Effector memory CD8-positive, alpha-beta T cell (primary cell): ENCODE results near the gene SLPI.

Experiments
- ATAC-seq: fragments of 150-1000 bp; cut with Tn5 transposase; replicated peaks from 2 replicates; pipeline ENCODE4 v1.10.0; 2021; ENCODE audit warnings: mild to moderate bottlenecking, moderate library complexity
- DNase-seq, 3 experiments: peaks; one replicate each; pipeline ENCODE4 v3.0.0; 2021
- H3K27ac Mint-ChIP-seq, 2 donors: one replicate each; pipeline ENCODE4 v1.8.0; 2022; ENCODE audit warnings: mild to moderate bottlenecking in 2 of 2, mixed read lengths in 2 of 2, moderate library complexity in 2 of 2
- H3K27me3 Mint-ChIP-seq, 2 donors: one replicate each; pipeline ENCODE4 v1.8.0; 2022; ENCODE audit warnings: mixed read lengths in 2 of 2
- H3K36me3 Mint-ChIP-seq: one replicate; pipeline ENCODE4 v1.8.0; 2022; ENCODE audit warnings: mild to moderate bottlenecking, moderate library complexity, mixed read lengths; ENCODE audit not compliant: insufficient read depth
- H3K4me1 Mint-ChIP-seq, 2 donors: one replicate each; pipeline ENCODE4 v1.8.0; 2022; ENCODE audit warnings: low read depth in 2 of 2, mixed read lengths in 2 of 2
- H3K4me3 Mint-ChIP-seq, 2 donors: one replicate each; pipeline ENCODE4 v1.8.0; 2022; ENCODE audit warnings: mild to moderate bottlenecking in 2 of 2, mixed read lengths in 2 of 2, moderate library complexity in 2 of 2
- H3K9me3 Mint-ChIP-seq, 2 donors: one replicate each; pipeline ENCODE4 v1.8.0; 2022; ENCODE audit warnings: mixed read lengths in 2 of 2

SLPI gene

DNA sequence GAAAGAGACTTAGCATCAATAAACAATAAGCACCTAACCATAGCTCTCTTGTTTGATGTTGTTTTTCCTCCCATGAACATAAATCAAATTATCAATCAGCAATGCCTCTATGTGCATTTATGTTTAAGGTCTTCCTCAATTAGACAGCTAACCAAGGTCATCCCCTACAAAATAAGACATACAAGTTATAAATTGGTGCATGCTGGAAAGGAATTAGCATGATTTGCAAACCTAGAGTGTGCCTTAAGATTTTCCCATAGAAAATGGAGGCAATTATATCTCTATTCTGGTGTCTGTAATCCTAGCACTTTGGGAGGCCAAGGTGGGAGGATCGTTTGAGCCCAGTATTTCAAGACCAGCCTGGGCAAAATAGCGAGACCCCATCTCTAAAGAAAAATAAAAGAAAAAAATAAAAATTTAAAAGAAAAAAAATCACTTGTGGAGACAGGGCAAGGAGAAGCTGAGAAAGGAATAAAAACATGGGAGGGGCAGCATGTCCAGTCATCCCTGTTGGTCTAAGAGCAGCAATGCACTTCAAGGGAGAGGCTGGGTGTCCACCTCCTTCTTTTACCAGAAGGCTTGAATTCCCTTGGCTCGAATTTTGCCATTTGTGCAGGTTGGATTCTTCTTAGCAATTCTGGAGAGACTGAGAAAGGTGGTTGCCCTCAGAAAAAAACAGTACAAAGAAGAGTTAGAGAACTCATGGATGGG, 9.3 kb upstream of the SLPI start:
- Mint-ChIP-seq H3K27me3 (peaks cover 51 to 57% of the 10 kb centered on the region in 2 donors), H3K4me3 (no peak overlapping the region), H3K4me1 (no peaks in the 10 kb centered on the region), H3K9me3 (no peaks in the 10 kb centered on the region), H3K27ac (no peak overlapping the region), H3K36me3 (no peaks in the 10 kb centered on the region)
- no peak for ATAC-seq
- no peak for DNase-seq

DNA sequence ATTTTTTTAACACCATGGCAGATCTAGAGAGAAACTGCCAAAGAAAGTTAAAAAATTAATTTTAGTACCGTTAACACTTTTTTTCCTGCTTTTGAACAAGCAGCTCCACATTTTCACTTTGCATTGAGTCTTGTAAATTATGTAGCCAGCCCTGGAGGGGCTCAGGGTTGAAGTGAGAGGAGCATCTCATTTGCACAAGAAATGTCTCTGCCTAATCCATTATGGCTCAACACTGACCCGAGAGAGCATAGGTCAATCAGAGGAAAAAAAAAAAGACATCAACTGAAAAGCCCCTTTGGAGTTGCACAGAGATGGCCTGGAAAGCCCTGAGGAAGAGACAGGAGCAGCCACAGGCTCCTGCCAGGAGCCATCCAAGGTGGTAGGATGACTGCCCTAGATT, 4.3 kb upstream of the SLPI start:
- no peak overlapping the region for H3K27ac Mint-ChIP-seq
- H3K27me3 Mint-ChIP-seq = peaks cover 61 to 66% of the 10 kb centered on the region in 2 donors
- ATAC-seq (no peak), DNase-seq (no peak)
- no peaks in the 10 kb centered on the region for H3K4me1 Mint-ChIP-seq
- H3K36me3 Mint-ChIP-seq = no peaks in the 10 kb centered on the region
- H3K9me3 Mint-ChIP-seq = no peaks in the 10 kb centered on the region
- H3K4me3 Mint-ChIP-seq = no peak overlapping the region

DNA sequence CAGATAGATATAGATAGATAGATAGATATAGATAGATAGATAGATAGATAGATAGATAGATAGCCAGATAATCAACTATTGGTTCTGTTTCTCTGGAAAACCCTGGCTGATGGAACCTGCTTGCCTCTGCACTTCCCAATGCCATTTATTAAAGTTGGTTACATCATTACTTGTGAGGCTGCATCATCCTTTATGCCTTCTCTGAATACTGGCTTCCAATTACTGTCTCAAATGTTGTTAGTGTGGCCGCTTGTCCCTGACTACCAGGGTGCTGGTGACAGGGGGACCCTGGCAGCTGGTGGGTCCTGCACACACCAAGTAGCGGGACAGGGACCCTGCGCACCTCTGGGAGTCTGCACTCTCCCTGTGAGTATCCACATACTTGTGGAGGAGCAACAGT, 3.9 kb upstream of the SLPI start:
- H3K4me3 Mint-ChIP-seq = no peak overlapping the region
- DNase-seq (no peak), ATAC-seq (no peak)
- H3K9me3 Mint-ChIP-seq = no peaks in the 10 kb centered on the region
- H3K4me1 Mint-ChIP-seq = no peaks in the 10 kb centered on the region
- H3K36me3 Mint-ChIP-seq = no peaks in the 10 kb centered on the region
- H3K27me3 Mint-ChIP-seq = peaks cover 65 to 68% of the 10 kb centered on the region in 2 donors
- H3K27ac Mint-ChIP-seq = no peak overlapping the region

DNA sequence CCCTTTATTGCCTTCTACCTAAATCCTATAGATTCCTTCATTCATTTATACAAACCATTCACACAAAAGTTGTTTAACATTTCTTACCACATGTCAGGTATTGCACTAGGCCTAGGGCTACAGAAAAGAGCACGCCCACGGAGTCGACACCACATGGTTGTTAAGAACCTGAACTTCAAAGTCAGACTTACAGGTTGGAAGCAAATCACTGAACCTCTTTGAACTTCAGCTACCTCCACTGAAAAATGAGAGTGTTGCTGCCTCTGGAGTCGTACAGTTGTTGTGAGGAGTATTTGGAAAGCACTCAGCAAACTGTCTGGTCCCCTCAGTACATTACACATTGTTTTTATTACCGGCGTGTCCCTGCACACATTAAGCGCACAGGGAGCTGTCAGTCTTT, 3.3 kb upstream of the SLPI start:
- DNase-seq (no peak), ATAC-seq (no peak)
- no peaks in the 10 kb centered on the region for H3K4me1 Mint-ChIP-seq
- no peaks in the 10 kb centered on the region for H3K36me3 Mint-ChIP-seq
- H3K27me3 Mint-ChIP-seq = peaks cover 66 to 68% of the 10 kb centered on the region in 2 donors
- H3K4me3 Mint-ChIP-seq = no peak overlapping the region
- H3K27ac Mint-ChIP-seq = no peak overlapping the region
- H3K9me3 Mint-ChIP-seq = no peaks in the 10 kb centered on the region

DNA sequence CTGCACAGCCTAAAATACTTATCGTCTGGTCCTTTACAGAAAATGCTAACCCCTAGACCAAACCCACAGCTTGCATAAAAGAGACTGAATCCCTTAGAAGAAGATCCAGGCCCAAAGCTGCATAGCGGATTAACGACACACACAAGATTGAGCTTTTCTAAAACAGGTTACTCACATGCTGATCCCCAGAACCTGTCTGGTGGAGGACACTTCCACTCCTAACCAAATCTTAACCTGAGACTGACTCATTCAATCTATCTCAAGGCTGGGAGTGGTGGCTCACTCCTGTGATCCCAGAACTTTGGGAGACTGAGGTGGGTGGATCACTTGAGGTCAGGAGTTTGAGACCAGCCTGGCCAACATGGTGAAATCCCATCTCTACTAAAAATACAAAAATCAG, 2.8 kb upstream of the SLPI start:
- H3K36me3 Mint-ChIP-seq = no peaks in the 10 kb centered on the region
- peaks cover 66 to 68% of the 10 kb centered on the region in 2 donors for H3K27me3 Mint-ChIP-seq
- H3K9me3 Mint-ChIP-seq = no peaks in the 10 kb centered on the region
- DNase-seq (no peak), ATAC-seq (no peak)
- H3K4me3 Mint-ChIP-seq = no peak overlapping the region
- H3K27ac Mint-ChIP-seq = no peak overlapping the region
- H3K4me1 Mint-ChIP-seq = no peaks in the 10 kb centered on the region

DNA sequence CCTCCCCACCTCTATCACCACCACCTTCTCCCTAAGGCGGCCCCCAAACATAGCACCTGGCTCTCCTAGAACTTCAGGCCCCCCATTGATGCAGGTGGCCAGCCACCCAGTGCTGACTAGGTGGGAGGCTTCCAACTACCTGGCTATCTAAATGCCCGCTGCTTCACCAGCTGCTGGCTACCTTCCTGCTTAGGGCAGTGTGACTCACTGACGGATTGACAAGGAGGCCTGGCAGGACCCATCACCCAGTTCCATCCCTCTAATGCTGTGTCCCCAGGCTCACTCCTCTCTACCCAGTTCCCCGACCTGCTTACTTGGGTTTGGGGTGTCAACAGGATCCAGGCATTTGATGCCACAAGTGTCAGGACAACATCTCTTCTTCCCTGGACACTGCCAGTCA, 1.1 kb downstream of the SLPI start:
- DNase-seq (no peak), ATAC-seq (no peak)
- H3K4me1 Mint-ChIP-seq = no peaks in the 10 kb centered on the region
- no peak overlapping the region for H3K27ac Mint-ChIP-seq
- no peaks in the 10 kb centered on the region for H3K9me3 Mint-ChIP-seq
- H3K36me3 Mint-ChIP-seq = no peaks in the 10 kb centered on the region
- H3K27me3 Mint-ChIP-seq = peaks cover 69 to 70% of the 10 kb centered on the region in 2 donors
- no peak overlapping the region for H3K4me3 Mint-ChIP-seq

DNA sequence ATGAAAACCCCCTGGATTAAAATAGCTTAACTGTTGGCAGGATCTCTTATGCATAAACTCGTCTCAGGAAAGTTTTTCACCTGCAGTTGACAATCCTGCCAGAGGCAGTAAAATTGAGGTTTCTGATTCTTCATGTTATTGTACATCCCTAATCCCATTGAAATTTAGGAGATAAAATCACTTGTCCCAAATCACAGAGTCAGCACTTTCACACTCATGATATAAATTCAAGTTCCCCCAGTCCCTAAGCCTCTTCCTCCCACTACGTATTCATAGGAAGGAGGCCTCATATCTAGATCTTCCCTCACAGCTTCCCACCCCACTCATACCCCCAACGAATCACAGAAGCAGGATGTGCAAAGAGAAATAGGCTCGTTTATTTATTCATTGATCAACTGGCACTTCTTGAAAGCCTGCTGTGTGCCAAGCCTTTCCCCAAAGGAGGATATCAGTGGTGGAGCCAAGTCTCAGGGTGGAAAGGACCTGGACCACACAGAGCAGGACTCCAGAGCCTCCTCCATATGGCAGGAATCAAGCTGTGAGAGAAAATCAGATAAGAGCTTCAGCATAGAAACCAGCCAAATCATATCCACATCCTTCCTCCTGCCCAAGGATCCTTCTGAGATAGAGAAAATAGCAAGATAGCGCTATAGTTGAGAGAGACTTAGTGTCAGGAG, 2.3 kb downstream of the SLPI start:
- no peak overlapping the region for H3K27ac Mint-ChIP-seq
- H3K4me3 Mint-ChIP-seq = no peak overlapping the region
- ATAC-seq (no peak), DNase-seq (no peak)
- no peaks in the 10 kb centered on the region for H3K4me1 Mint-ChIP-seq
- H3K9me3 Mint-ChIP-seq = no peaks in the 10 kb centered on the region
- H3K27me3 Mint-ChIP-seq = peaks cover 70 to 79% of the 10 kb centered on the region in 2 donors
- no peaks in the 10 kb centered on the region for H3K36me3 Mint-ChIP-seq

DNA sequence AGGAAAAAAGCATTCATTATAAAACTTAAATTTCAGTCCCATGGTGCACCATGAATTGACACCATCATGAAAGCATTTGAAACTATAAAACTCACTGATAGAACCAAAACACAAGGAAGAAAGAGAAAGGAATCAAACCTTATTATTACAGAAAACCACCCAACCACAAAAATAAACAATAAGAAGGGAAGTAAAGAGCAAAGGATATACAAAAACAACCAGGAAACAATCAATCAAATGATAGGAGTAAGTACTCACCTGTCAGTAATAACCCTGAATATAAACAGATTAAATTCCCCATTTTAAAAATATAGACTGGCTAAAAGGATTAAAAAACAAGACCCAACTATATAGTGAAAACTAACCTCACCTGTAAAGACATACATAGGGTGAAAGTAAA, 5.8 kb downstream of the SLPI start:
- no peak for ATAC-seq
- no peak for DNase-seq
- H3K9me3 Mint-ChIP-seq = no peaks in the 10 kb centered on the region
- no peaks in the 10 kb centered on the region for H3K4me1 Mint-ChIP-seq
- no peaks in the 10 kb centered on the region for H3K36me3 Mint-ChIP-seq
- H3K27me3 Mint-ChIP-seq = peaks cover 74 to 80% of the 10 kb centered on the region in 2 donors
- no peak overlapping the region for H3K27ac Mint-ChIP-seq
- H3K4me3 Mint-ChIP-seq = no peak overlapping the region

DNA sequence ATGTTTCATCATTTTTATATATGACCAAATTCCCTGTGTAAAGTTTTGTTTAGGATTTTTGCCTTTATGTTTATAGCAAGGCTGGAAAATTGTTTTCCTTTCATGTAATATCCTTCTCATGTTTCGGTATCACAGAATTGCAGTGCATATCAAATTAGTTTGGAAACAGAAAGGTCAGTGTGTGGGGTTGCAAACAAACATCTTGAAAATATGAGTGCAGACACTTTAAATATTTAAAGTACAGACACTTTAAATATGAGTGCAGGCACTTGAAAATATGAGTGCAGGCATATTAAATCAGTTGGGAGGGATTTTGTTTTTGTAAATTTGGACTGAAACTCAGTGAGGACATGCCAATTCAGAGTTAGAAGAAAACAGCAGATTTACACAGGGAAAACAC, 6.5 kb downstream of the SLPI start:
- Mint-ChIP-seq H3K9me3 (no peaks in the 10 kb centered on the region), H3K27me3 (peaks cover 67 to 73% of the 10 kb centered on the region in 2 donors), H3K36me3 (no peaks in the 10 kb centered on the region), H3K27ac (no peak overlapping the region), H3K4me1 (no peaks in the 10 kb centered on the region), H3K4me3 (no peak overlapping the region)
- ATAC-seq (no peak), DNase-seq (no peak)

DNA sequence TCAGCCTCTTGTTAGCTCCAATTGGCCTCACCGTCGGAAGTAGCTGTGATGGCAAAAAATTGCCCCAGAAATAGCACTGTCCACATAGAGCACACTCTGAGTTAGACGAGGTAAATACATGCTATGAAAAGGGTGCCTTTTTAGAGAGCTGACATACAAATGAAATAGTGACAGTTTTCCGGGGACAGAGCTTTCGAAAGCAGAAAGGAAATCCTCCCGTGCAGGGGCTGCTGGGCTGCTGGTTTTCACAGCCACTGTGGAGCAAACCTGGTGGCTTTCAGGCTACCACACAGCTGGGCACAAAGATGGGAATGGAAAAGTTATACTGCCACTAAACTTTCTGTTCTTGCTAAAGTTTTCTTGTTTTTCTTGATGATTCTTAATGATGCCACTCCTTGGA, 8.3 kb downstream of the SLPI start:
- H3K4me1 Mint-ChIP-seq = no peaks in the 10 kb centered on the region
- DNase-seq (no peak), ATAC-seq (no peak)
- no peaks in the 10 kb centered on the region for H3K36me3 Mint-ChIP-seq
- no peak overlapping the region for H3K27ac Mint-ChIP-seq
- H3K9me3 Mint-ChIP-seq = no peaks in the 10 kb centered on the region
- peaks cover 49 to 64% of the 10 kb centered on the region in 2 donors for H3K27me3 Mint-ChIP-seq
- H3K4me3 Mint-ChIP-seq = no peak overlapping the region

DNA sequence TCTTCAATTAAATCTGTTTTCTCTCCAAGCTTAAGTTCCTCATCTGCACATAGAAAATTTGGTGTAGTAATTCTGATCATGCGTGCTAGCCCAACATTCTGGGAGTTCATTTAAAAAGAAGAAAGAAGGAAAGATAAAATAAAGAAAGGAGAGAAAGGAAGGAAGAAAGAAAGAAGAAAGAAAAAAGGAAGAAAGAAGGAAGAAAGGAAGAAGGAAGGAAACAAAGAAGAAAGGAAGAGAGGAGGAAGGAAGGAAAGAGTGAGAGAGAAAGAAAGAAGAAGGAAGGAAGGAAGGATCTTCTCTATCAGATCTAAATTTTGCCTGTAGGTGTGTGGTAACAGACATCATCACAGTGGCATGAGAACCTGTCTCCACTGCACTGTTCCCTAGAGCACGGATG, 16.2 kb downstream of the SLPI start:
- H3K9me3 Mint-ChIP-seq = no peaks in the 10 kb centered on the region
- H3K27ac Mint-ChIP-seq = no peak overlapping the region
- ATAC-seq = no peak
- H3K4me3 Mint-ChIP-seq = no peak overlapping the region
- no peak for DNase-seq
- H3K27me3 Mint-ChIP-seq = peaks cover 46 to 61% of the 10 kb centered on the region in 2 donors
- no peaks in the 10 kb centered on the region for H3K36me3 Mint-ChIP-seq
- H3K4me1 Mint-ChIP-seq = no peaks in the 10 kb centered on the region

DNA sequence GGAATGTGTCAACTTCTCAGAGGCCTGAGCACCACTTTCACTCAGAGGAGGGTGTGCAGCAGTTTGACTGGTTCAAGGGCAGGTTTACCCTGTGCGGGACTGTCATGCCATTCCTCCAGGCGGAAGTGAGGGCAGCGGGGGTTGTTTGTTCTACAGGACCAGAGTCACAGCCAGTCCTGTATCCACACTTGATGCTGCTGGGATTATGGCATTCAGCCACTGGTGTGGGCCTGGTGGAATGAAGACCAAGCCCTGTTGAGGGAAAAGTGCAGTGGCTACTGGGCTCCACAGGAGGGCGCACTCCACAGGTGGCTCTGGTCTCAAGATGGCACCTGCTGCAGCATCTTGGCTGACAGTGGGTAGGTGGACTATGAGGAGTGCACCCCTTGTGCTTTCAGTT, 18.4 kb downstream of the SLPI start:
- Mint-ChIP-seq H3K36me3 (no peaks in the 10 kb centered on the region), H3K4me1 (no peaks in the 10 kb centered on the region), H3K4me3 (no peak overlapping the region), H3K27ac (no peak overlapping the region), H3K9me3 (no peaks in the 10 kb centered on the region), H3K27me3 (peaks cover 51 to 82% of the 10 kb centered on the region in 2 donors)
- DNase-seq (no peak), ATAC-seq (no peak)

DNA sequence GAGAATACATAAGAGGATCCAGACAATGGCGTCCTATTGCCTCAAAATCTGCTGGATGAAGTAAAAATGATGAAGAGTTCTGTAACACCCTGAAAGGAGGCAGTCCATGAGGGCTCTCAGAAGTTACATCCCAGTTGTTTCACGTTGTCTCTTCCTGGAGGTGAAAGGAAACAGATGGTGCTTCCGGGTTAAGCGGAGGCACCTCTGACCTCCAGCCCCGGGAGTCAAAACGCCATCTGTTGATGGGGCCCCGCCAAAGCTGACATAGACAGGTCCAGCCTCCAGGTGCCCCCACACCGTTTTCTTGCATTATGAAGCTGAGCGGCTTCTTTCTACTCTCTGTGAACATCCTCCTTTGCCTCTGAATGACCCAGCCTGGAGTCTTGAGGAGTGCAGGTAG, 23.7 kb downstream of the SLPI start:
- Mint-ChIP-seq H3K9me3 (no peaks in the 10 kb centered on the region), H3K27ac (no peak overlapping the region)

DNA sequence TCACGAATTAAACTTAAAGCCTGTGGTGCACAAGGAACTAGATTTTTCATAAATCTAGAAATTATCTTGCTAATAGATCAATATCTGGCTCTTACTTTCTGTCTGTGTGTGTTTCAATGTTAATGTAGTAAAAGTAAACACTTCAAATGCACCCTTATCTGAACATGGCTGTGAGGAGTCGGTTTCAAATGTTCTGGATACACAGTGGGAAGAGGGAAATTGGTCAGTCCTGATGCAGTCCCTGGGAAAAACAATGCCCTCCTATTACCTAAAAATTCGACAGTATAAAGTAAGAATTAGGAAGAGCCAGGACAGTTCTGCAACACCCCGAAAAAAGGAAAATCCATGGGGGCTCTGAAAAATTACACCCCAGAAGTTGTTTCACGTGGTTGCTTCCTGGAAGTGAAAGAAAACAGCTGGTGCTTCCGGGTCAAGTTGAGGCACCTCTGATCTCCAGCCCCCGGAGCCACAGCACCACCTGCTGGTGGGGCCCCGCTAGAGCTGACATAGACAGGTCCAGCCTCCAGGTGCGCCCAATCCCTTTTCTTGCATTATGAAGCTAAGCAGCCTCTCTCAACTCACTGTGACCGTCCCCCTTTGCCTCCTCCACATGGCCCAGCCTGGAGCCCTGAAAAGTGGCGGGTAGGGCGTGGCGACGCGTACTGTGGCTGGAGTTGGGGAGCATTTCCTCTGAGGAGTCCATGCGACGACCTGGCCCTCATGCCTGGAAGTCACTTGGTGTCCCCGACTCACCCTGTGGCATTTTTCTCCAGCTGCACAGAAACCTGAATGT, 24.9 kb downstream of the SLPI start:
- H3K9me3 Mint-ChIP-seq = no peaks in the 10 kb centered on the region
- peaks cover 60 to 76% of the 10 kb centered on the region in 2 donors for H3K27me3 Mint-ChIP-seq
- H3K4me1 Mint-ChIP-seq = no peaks in the 10 kb centered on the region
- H3K27ac Mint-ChIP-seq = no peak overlapping the region
- H3K36me3 Mint-ChIP-seq = no peaks in the 10 kb centered on the region
- no peak overlapping the region for H3K4me3 Mint-ChIP-seq
- DNase-seq = peak in 1 of 3 experiments; percentile 8
- ATAC-seq = no peak

More for the DNA sequence above, 23.7 kb downstream of the SLPI start:
- no peak overlapping the region for H3K4me3 Mint-ChIP-seq
- H3K27me3 Mint-ChIP-seq = peaks cover 55 to 78% of the 10 kb centered on the region in 2 donors
- no peaks in the 10 kb centered on the region for H3K36me3 Mint-ChIP-seq
- ATAC-seq = no peak
- no peak for DNase-seq
- H3K4me1 Mint-ChIP-seq = no peaks in the 10 kb centered on the region
